Astrocyte of the cerebellum (primary cell): Measurements from ENCODE around the gene ARSK.

Experiments
- DNase-seq: peaks from one replicate; pipeline ENCODE4 v3.0.0-alpha.2; 2011; ENCODE audit warnings: low read depth
- H3K4me3 ChIP-seq: 2 replicates; pipeline ENCODE4 v1.5.1; 2011; ENCODE audit warnings: mild to moderate bottlenecking, low read depth, low read length, moderate library complexity
- CTCF ChIP-seq: IDR thresholded peaks from 2 replicates; pipeline ENCODE4 v1.5.1; 2012; ENCODE audit warnings: low read length, low read depth, moderate library complexity, mild to moderate bottlenecking; ENCODE audit errors: missing control alignments
- in situ Hi-C: cut with HindIII; loops from 2 replicates; pipeline ENCODE4 v1.10.0; 2017; ENCODE audit warnings: low sequenced_read_pairs

ARSK gene

DNA sequence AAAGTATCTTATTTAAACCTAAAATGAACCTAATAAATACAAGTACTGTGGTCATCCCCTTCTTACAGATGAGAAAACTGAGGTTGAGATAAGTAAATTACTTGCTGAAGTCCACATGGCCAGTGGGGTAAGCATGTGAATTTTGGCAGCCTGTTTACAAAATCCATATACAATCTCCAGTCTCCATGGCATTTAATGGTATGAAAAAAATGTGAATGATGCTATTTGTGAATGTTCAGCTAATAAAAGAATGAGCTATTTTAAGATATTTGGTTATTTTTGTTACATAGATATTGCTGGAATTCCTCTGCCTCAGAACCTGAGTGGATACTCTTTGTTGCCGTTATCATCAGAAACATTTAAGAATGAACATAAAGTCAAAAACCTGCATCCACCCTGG lies 45.7 kb downstream of the ARSK start:
- in situ Hi-C loops = no loop called here
- DNase-seq = no peak
- TF ChIP-seq CTCF = no peak
- no peak overlapping the region for H3K4me3 ChIP-seq

GRCh38 chr5:95605786-95606185 lies 50.9 kb downstream of the ARSK start:
- no peak for DNase-seq
- no peak overlapping the region for H3K4me3 ChIP-seq
- in situ Hi-C loops = no loop called here
- TF ChIP-seq CTCF = no peak

DNA sequence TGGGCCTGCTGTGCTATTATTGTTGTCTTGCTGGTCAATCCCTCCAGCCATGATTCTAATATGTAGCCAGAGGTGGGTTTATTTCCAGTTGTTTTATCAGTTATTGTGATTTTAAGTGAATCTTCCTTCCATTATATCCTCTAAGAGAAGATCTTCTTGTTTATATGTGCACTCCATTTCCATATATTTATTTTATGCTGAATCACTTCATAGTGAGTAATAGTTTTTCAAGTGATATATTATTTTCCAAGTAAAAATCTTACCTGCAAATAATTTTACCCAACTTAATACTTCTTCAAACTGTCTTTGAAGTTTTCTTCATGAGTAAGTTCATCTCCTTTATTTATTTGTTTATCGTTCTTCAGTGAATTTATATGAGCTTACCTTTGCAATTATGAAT lies 51.5 kb downstream of the ARSK start:
- in situ Hi-C loops = no loop called here
- no peak overlapping the region for H3K4me3 ChIP-seq
- TF ChIP-seq CTCF = no peak
- no peak for DNase-seq

GRCh38 chr5:95609711-95610110 lies 54.8 kb downstream of the ARSK start:
- no peak overlapping the region for H3K4me3 ChIP-seq
- no peak for DNase-seq
- TF ChIP-seq CTCF = no peak
- in situ Hi-C loops = no loop called here

DNA sequence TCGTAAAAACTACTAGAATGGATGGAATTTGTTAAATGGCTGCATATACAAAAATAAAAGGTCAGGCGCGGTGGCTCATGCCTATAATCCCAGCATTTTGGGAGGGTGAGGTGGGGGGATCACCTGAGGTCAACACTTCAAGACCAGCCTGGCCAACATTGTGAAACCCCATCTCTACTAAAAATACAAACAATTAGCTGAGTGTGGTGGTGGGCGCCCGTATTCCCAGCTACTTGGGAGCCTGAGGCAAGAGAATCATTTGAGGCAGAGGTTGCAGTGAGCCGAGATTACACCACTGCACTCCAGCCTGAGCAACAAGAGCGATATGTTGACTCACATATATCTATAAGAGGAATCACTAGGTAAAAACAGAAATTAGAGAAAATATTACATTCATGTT lies 55.6 kb downstream of the ARSK start:
- H3K4me3 ChIP-seq = no peak overlapping the region
- DNase-seq = no peak
- no peak for TF ChIP-seq CTCF
- in situ Hi-C loops = no loop called here

DNA sequence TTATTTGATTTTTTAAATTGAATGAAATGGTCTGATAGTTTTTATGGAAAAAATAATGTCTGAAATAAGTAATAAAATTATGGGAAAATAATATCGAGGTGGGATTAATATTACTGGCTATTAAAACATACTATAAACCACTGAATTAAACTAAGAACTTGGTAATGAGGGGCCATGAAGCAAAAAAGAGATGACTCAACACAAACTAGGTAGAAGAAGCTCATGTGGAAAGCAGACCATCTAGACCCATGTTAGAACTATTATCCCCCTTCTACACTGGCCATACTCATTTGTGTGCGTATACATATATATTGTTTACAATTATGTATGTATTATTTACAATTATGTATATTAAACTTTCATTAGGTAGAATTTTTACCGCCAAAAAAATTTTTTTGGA lies 56.5 kb downstream of the ARSK start:
- no peak overlapping the region for H3K4me3 ChIP-seq
- DNase-seq = no peak
- TF ChIP-seq CTCF = no peak
- in situ Hi-C loops = no loop called here

DNA sequence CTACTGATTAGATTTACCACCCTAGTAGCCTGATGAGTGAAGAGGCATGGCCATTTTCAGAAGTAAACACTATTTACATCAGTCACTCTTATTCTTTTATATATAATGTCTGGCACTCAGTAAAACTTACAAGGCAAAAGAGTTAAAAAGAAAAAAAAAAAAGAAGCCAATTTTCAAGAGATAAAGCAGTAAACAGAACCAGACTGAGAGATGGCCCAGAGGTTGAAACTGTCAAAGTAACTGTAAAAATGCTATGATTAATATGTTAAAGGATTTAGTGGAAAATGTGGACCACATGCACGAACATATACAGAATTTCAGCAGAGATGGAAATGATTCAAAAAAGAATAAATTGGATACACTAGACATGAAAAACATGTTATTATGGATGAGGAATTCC lies 58.6 kb downstream of the ARSK start:
- TF ChIP-seq CTCF = no peak
- in situ Hi-C loops = no loop called here
- no peak for DNase-seq
- no peak overlapping the region for H3K4me3 ChIP-seq
